K562 (cell line): ENCODE measurements around the gene KRTAP25-1. TPM values are rescaled to one million over a fixed set of nuclear protein-coding genes. Genes with fewer than 3 reads are reported as not detected.

Experiments
- ATAC-seq: fragments of 200-7000 bp; cut with Tn5 transposase; 3 replicates; pipeline ENCODE4 v1.9.1; 2020; ENCODE audit warnings: moderate library complexity
- BruUV-seq: library from RNA; stranded (reverse); fragments of 400-500 nt; replicated peaks from 2 replicates; lab custom pipeline; 2021; lab: Mats Ljungman, UMichigan
- CTCF ChIA-PET: fragments of 300-600 bp; formaldehyde crosslinking; extraction: SDS; loops from one replicate; lab custom pipeline; 2021; ENCODE audit warnings: low intra/inter-chr PET ratio; lab: Yijun Ruan, JAX
- POLR2A ChIA-PET: fragments of 300-600, 350-650 bp; sonication (Branson Sonifier 250); formaldehyde crosslinking; extraction: SDS; loops from one replicate; lab custom pipeline; 2021; ENCODE audit warnings: antibody characterized with exemption, inconsistent platforms; lab: Yijun Ruan, JAX
- DNase-seq, 4 experiments: peaks; one replicate each; pipeline versions ENCODE4 v3.0.0 to v3.0.0-alpha.2; 2011 to 2018; ENCODE audit warnings: low spot score in 3 of 4, mixed read lengths in 3 of 4; ENCODE audit errors: extremely low read depth in 1 of 4
- FAIRE-seq: peaks from 2 replicates; lab custom pipeline; 2011; peaks lifted over from hg19 to GRCh38; lab: Jason Lieb, UNC
- H2AFZ ChIP-seq: 2 replicates; pipeline ENCODE4 v1.6.0; 2011; ENCODE audit warnings: low read depth, low read length, control low read depth, inconsistent platforms
- H3K27ac ChIP-seq: fragments of 200-600 bp; 3 replicates; pipeline ENCODE4 v1.8.0; 2011; ENCODE audit warnings: low read depth, mild to moderate bottlenecking, control low read depth, inconsistent platforms, low read length, moderate library complexity, mixed read lengths; ENCODE audit errors: extremely low read depth
- H3K27me3 ChIP-seq, 2 experiments: fragments of 300-600 bp in 1 of 2; 2 replicates in 1 of 2; 3 replicates in 1 of 2; pipeline versions ENCODE4 v1.6.0 to v1.8.0; 2011; ENCODE audit warnings: inconsistent platforms in 2 of 2, low read length in 2 of 2, mild to moderate bottlenecking in 1 of 2, mixed read lengths in 1 of 2, moderate library complexity in 1 of 2; ENCODE audit not compliant: control insufficient read depth in 2 of 2, insufficient read depth in 2 of 2
- H3K36me3 ChIP-seq: fragments of 300-600 bp; 3 replicates; pipeline ENCODE4 v1.8.0; 2011; ENCODE audit warnings: mild to moderate bottlenecking, low read length, inconsistent platforms; ENCODE audit not compliant: control insufficient read depth, insufficient read depth
- H3K4me1 ChIP-seq, 2 experiments: fragments of 200-600 bp in 1 of 2; replicated peaks in 1 of 2; 2 replicates in 1 of 2; 3 replicates in 1 of 2; pipeline versions ENCODE4 v1.5.1 to v1.8.0; 2011; ENCODE audit warnings: inconsistent platforms in 2 of 2, low read length in 2 of 2, mild to moderate bottlenecking in 1 of 2, mixed read lengths in 1 of 2, moderate library complexity in 1 of 2; ENCODE audit not compliant: control insufficient read depth in 2 of 2, insufficient read depth in 2 of 2
- H3K4me2 ChIP-seq: 2 replicates; pipeline ENCODE4 v1.6.1; 2011; ENCODE audit warnings: low read length, control low read depth, inconsistent platforms, mixed read lengths; ENCODE audit not compliant: insufficient read depth
- H3K4me3 ChIP-seq: fragments of 200-600 bp; sonication (generic), shearing (Covaris generic); 2 replicates; pipeline ENCODE4 v1.5.1; 2016; ENCODE audit warnings: control low read depth, inconsistent platforms
- H3K79me2 ChIP-seq: fragments of 200-600 bp; 3 replicates; pipeline ENCODE4 v1.8.0; 2011; ENCODE audit warnings: low read length, inconsistent platforms; ENCODE audit not compliant: control insufficient read depth, insufficient read depth
- H3K9ac ChIP-seq, 2 experiments: 2 replicates each; pipeline versions ENCODE4 v1.6.0 to v1.6.1; 2011; ENCODE audit warnings: low read depth in 2 of 2, low read length in 2 of 2, control low read depth in 1 of 2, inconsistent platforms in 1 of 2, mild to moderate bottlenecking in 1 of 2, mixed read lengths in 1 of 2; ENCODE audit not compliant: insufficient read depth in 1 of 2
- H3K9me1 ChIP-seq: one replicate; pipeline ENCODE4 v1.6.0; 2011; ENCODE audit warnings: inconsistent platforms, mild to moderate bottlenecking, low read length, moderate library complexity; ENCODE audit not compliant: control insufficient read depth, insufficient read depth
- H3K9me3 ChIP-seq: replicated peaks from 2 replicates; pipeline ENCODE4 v1.5.1; 2011; ENCODE audit warnings: low read depth, low read length, inconsistent platforms; ENCODE audit not compliant: control insufficient read depth, insufficient read depth
- H4K20me1 ChIP-seq: replicated peaks from 2 replicates; pipeline ENCODE4 v1.6.1; 2011; ENCODE audit warnings: low read length, inconsistent platforms, mixed read lengths; ENCODE audit not compliant: control insufficient read depth, insufficient read depth
- EGR1 ChIP-seq: fragments of 450-650 bp; conservative IDR thresholded peaks from 2 replicates; pipeline ENCODE4 v1.6.1; 2017; ENCODE audit warnings: mild to moderate bottlenecking
- FOXA3 ChIP-seq, 2 experiments: fragments of 450-650 bp in 1 of 2; sonication (generic) in 1 of 2; formaldehyde crosslinking; IDR thresholded peaks in 1 of 2; conservative IDR thresholded peaks in 1 of 2; 2 replicates each; pipeline versions ENCODE4 v1.4.0 to v1.8.0; 2020 to 2022; ENCODE audit warnings: mild to moderate bottlenecking in 2 of 2, missing genetic modification reagents in 1 of 2
- HLTF ChIP-seq: fragments of 450-650 bp; IDR thresholded peaks from 2 replicates; pipeline ENCODE4 v1.6.1; 2016
- TAL1 ChIP-seq: fragments of 450-650 bp; IDR thresholded peaks from 2 replicates; pipeline ENCODE4 v1.6.1; 2016; ENCODE audit warnings: mild to moderate bottlenecking
- THRAP3 ChIP-seq: fragments of 450-650 bp; IDR thresholded peaks from 2 replicates; pipeline ENCODE4 v1.6.1; 2016; ENCODE audit warnings: mild to moderate bottlenecking, inconsistent platforms, borderline replicate concordance
- ZNF134 ChIP-seq: fragments of 250-450 bp; sonication (Bioruptor Pico); conservative IDR thresholded peaks from 2 replicates; pipeline ENCODE4 v1.4.0; 2020
- ZNF785 ChIP-seq: fragments of 250-450 bp; sonication (Bioruptor Pico); IDR thresholded peaks from 2 replicates; pipeline ENCODE4 v1.4.0; 2020; ENCODE audit warnings: mild to moderate bottlenecking
- WGBS: fragments of 100-300 bp; shearing (Covaris generic); methylation state at CpG from one replicate; pipeline ENCODE4 v1.1.6; 2016; ENCODE audit warnings: low coverage, mixed read lengths; ENCODE audit not compliant: insufficient coverage; ENCODE audit errors: missing lambda C conversion rate; 5-methylcytosine and 5-hydroxymethylcytosine counted together
- in situ Hi-C: fragments of 300-500 bp; cut with MboI; formaldehyde crosslinking; loops from 4 replicates; pipeline ENCODE4 v1.15.0; 2018; ENCODE audit warnings: inconsistent platforms, mixed read lengths
- intact Hi-C: fragments of 100-400 bp; cut with micrococcal nuclease; formaldehyde crosslinking; loops from 2 replicates; pipeline ENCODE4 v1.14.2; 2022
- polyA plus RNA-seq, 8 experiments: library from polyadenylated mRNA; depleted of rRNA in 4 of 8; stranded (reverse) in 5 of 8; unstranded in 3 of 8; fragments of >200 nt; fragmentation: Nextera tagmentation in 2 of 8; fragmentation: Illumina TruSeq in 1 of 8; extraction: Ambion mirVana in 2 of 8; extraction: Trizol in 1 of 8; gene quantifications; 2 replicates each; pipeline versions ENCODE4 v1.2.1 to v1.2.3, GENCODE V29; 2011 to 2014; ENCODE audit warnings: inconsistent platforms in 1 of 8, missing spikeins in 1 of 8
- total RNA-seq, 7 experiments: library from RNA; depleted of rRNA in 6 of 7; stranded (reverse); fragments of >200 nt in 6 of 7; fragmentation: Illumina TruSeq in 2 of 7; extraction: Trizol in 2 of 7; gene quantifications; 2 replicates each; pipeline versions ENCODE4 v1.2.1 to v1.2.3, GENCODE V29; 2011 to 2021; ENCODE audit warnings: low replicate concordance in 1 of 7
- TF ChIP-seq, protein P1 (sequence below): fragments of 250-450 bp; sonication (Bioruptor Pico); IDR thresholded peaks from 2 replicates; pipeline ENCODE4 v1.5.0; 2021; ENCODE audit warnings: mild to moderate bottlenecking, borderline replicate concordance
- TF ChIP-seq, protein P2 (sequence below), 3 experiments: fragments of 200-800 bp in 1 of 3; fragments of 250-450 bp in 1 of 3; fragments of 450-650 bp in 1 of 3; sonication (Bioruptor Pico) in 1 of 3; sonication (Bioruptor generic) in 1 of 3; formaldehyde crosslinking in 1 of 3; IDR thresholded peaks; 2 replicates each; pipeline versions ENCODE4 v1.6.1 to v1.8.0; 2016 to 2022; ENCODE audit warnings: mild to moderate bottlenecking in 2 of 3, missing genetic modification characterization in 2 of 3, missing compliant biosample characterization in 1 of 3, moderate library complexity in 1 of 3

KRTAP25-1 gene
- total and polyA plus RNA-seq, 9 of the 15 experiments (the other 6 are each of a cell fraction or from before 2014, with no cell fraction given): not detected

DNA sequence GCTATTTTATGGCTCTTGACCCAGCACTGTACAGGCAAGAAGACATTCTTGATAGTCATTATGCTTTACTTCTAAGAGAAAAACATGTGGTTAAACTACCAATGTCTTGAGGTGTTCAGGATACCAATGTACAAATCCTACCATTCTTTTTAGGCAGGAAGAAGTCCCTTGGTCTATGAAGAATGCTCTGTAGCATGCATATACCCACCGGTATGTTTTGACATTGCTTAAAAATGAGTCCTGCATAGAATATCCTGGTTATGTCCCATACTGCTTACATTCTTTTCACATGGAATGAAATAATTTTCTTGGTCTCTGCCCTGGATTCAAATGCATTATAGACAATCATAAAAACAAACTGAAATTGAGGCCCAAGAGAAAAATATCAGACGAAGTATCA, 43.4 kb upstream of the KRTAP25-1 start:
- ChIA-PET POLR2A (no interaction called here), CTCF (no interaction called here)
- Histone ChIP-seq H3K9me1 (no peaks in the 10 kb centered on the region), H3K4me3 (no peak overlapping the region), H2AFZ (no peak overlapping the region), H3K27me3 (no peaks in the 10 kb centered on the region), H3K4me2 (no peak overlapping the region), H3K36me3 (no peaks in the 10 kb centered on the region), H3K9ac (no peak overlapping the region), H4K20me1 (no peaks in the 10 kb centered on the region), H3K79me2 (no peaks in the 10 kb centered on the region), H3K4me1 (no peaks in the 10 kb centered on the region), H3K9me3 (no peaks in the 10 kb centered on the region), H3K27ac (no peak overlapping the region)
- WGBS: 0% methylated on average over 2 of the region's 2 CpGs
- ATAC-seq (no peak), FAIRE-seq (no peak), DNase-seq (no peak)
- BruUV-seq: no TSS peak
- intact Hi-C loops: no loop called here
- in situ Hi-C loops: no loop called here
- TF ChIP-seq TAL1: no peak
- TF ChIP-seq, protein P1, sequence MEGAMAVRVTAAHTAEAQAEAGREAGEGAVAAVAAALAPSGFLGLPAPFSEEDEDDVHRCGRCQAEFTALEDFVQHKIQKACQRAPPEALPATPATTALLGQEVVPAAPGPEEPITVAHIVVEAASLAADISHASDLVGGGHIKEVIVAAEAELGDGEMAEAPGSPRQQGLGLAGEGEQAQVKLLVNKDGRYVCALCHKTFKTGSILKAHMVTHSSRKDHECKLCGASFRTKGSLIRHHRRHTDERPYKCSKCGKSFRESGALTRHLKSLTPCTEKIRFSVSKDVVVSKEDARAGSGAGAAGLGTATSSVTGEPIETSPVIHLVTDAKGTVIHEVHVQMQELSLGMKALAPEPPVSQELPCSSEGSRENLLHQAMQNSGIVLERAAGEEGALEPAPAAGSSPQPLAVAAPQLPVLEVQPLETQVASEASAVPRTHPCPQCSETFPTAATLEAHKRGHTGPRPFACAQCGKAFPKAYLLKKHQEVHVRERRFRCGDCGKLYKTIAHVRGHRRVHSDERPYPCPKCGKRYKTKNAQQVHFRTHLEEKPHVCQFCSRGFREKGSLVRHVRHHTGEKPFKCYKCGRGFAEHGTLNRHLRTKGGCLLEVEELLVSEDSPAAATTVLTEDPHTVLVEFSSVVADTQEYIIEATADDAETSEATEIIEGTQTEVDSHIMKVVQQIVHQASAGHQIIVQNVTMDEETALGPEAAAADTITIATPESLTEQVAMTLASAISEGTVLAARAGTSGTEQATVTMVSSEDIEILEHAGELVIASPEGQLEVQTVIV (CRISPR knock-in tag): no peak
- TF ChIP-seq FOXA3 (CRISPR knock-in tag; conservative IDR thresholded peaks at IDR 0.05 in 1 of 2, IDR thresholded peaks at IDR 0.05 in 1 of 2): no peak
- TF ChIP-seq ZNF785 (CRISPR knock-in tag): no peak
- TF ChIP-seq ZNF134: no peak
- TF ChIP-seq, protein P2, sequence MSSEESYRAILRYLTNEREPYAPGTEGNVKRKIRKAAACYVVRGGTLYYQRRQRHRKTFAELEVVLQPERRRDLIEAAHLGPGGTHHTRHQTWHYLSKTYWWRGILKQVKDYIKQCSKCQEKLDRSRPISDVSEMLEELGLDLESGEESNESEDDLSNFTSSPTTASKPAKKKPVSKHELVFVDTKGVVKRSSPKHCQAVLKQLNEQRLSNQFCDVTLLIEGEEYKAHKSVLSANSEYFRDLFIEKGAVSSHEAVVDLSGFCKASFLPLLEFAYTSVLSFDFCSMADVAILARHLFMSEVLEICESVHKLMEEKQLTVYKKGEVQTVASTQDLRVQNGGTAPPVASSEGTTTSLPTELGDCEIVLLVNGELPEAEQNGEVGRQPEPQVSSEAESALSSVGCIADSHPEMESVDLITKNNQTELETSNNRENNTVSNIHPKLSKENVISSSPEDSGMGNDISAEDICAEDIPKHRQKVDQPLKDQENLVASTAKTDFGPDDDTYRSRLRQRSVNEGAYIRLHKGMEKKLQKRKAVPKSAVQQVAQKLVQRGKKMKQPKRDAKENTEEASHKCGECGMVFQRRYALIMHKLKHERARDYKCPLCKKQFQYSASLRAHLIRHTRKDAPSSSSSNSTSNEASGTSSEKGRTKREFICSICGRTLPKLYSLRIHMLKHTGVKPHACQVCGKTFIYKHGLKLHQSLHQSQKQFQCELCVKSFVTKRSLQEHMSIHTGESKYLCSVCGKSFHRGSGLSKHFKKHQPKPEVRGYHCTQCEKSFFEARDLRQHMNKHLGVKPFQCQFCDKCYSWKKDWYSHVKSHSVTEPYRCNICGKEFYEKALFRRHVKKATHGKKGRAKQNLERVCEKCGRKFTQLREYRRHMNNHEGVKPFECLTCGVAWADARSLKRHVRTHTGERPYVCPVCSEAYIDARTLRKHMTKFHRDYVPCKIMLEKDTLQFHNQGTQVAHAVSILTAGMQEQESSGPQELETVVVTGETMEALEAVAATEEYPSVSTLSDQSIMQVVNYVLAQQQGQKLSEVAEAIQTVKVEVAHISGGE (CRISPR knock-in tag; IDR thresholded peaks at IDR 0.05): no peak
- no peak for TF ChIP-seq EGR1
- no peak for TF ChIP-seq THRAP3
- no peak for TF ChIP-seq HLTF
